GM19099 (cell line): ENCODE data around the gene AP4S1.

ENCODE experiments used
- POLR2A ChIP-seq: IDR thresholded peaks from 3 replicates; pipeline ENCODE4 v1.6.1; 2011; ENCODE audit warnings: low read depth; ENCODE audit not compliant: insufficient read length; ENCODE audit errors: extremely low read depth

The AP4S1 gene

DNA sequence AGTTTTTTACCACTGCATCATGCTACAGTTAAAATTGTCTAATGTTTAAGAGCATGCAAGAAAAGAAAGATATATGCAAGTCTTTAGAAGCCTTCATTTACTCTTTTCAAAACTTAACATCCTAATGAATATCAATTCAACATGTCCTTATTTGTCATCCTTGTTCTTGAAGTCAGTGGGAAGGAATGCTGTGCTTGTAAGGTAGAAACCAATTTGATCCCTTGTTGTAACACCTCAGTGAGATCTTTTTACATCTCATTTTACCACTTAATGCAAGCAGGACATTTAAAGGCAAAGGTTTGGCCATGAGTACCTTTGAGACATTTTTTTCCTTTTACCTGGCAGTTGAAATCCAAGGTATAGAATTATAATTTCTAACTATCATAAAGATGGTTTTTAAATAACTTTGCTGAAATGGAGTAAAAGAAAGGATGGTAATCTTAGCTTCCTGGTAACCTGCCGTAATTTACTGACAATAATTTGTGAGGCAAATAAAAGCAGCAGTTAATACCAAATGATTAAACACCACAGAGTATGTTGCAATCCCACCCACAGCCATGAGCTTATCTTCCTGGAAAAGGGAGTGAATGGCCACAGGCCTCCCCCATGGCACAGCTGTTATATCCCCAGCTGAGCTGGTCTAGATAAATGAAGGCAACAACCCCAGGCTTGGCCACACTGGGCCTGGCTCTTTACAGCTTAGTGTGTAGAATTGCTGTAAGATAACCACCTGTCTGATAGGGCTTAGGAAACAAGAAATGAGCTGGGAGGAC is 33.9 kb downstream of the AP4S1 start:
- no peak for TF ChIP-seq POLR2A

- no peak for TF ChIP-seq POLR2A
These were observed 34.9 kb downstream of the AP4S1 start for GRCh38 chr14:31060253-31060875.

- no peak for TF ChIP-seq POLR2A
These were observed 42.8 kb downstream of the AP4S1 start for GRCh38 chr14:31068235-31068634.

- no peak for TF ChIP-seq POLR2A
These were observed 43.9 kb downstream of the AP4S1 start for GRCh38 chr14:31069343-31069742.

- TF ChIP-seq POLR2A: no peak
These were observed 45.0 kb downstream of the AP4S1 start for GRCh38 chr14:31070431-31070830.

GRCh38 chr14:31071151-31071550 is 45.7 kb downstream of the AP4S1 start:
- no peak for TF ChIP-seq POLR2A

DNA sequence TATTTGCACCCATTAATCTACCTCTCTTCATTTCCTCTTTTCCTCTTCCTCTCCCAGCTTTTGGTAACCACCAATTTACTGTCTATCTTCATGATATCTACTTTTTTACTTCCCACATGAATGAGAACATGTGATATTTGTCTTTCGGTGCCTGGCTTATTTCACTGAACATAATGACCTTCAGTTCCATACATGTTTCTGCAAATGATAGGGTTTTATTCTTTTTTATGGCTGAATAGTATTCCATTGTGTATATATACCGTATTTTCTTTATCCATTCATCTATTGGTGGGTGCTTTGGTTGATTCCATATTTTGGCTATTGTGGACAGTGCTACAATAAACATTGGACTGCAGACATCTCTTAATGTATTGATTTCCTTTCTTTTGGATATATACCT is 49.7 kb downstream of the AP4S1 start:
- TF ChIP-seq POLR2A: no peak

DNA sequence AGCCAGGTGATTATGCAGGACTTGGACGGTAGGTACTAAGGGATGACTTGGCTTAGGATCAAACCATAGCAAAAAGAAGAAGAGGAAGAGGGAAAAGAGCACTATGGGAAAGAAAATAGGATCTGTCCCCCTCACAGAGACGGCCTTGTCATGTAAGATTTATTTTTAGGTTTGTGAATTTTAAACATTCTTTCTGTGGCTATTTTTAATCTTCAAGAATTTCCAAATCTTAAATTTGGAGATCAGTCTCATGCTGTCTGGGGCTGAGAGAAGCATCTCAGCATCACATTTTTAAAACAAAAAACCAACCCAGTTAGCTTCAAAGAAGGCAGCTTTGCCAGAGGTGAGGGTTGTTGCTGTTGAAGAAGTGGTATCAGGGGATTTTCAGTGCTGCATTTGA is 53.3 kb downstream of the AP4S1 start:
- no peak for TF ChIP-seq POLR2A

DNA sequence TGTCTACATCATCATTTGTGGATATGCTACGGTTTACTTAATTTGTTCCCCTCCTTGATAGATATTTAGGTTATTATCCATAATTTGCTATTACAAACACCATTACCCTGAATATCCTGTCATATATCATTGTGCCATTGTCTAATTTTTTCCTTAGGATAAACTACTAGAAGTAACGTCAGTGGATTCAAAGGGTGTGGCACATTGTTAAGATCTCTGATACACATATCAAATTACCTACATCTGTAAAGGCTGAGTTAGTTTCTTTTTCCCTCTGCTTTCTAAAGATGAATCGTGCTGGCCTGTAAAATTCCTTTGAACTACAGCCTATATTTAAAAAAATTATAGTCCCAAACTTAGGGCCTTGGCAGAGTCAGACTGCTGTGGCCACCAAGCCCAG is 54.6 kb downstream of the AP4S1 start:
- TF ChIP-seq POLR2A: no peak

DNA sequence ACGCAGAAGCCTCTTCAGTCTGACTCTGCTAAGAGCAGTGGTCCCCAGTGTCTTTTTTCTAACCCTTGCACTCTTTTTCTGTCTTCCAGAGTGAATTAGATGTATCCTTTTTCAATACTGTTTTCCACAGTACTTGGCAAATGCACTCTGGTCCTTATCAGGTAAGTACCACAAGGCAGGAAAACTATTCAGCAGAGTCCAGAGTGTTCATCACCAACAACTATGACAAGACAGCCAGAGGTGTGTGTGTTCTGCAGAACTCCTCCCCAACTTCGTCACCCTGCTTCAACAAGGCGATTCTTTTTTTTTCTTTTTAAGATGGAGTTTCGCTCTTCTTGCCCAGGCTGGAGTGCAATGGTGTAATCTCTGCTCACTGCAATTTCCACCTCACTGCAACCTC is 55.0 kb downstream of the AP4S1 start:
- no peak for TF ChIP-seq POLR2A

GRCh38 chr14:31083781-31084180 is 58.3 kb downstream of the AP4S1 start:
- TF ChIP-seq POLR2A: no peak

GRCh38 chr14:31084385-31084784 is 58.9 kb downstream of the AP4S1 start:
- TF ChIP-seq POLR2A: no peak

- no peak for TF ChIP-seq POLR2A
These were observed 59.6 kb downstream of the AP4S1 start for GRCh38 chr14:31085027-31085426.

GRCh38 chr14:31090883-31091764 is 65.7 kb downstream of the AP4S1 start:
- TF ChIP-seq POLR2A: no peak

GRCh38 chr14:31092160-31092708 is 66.8 kb downstream of the AP4S1 start:
- no peak for TF ChIP-seq POLR2A
